Psoas muscle (tissue), 8 donors: ENCODE measurements around the gene LRRK1. TPM values are rescaled to one million over a fixed set of nuclear protein-coding genes. Genes with fewer than 3 reads are reported as not detected.

Experiments used
- ATAC-seq, 4 donors: fragments of 200-7000 bp; cut with Tn5 transposase; one replicate each; pipeline ENCODE4 v1.9.1; 2020; ENCODE audit warnings: moderate library complexity in 3 of 4, mild to moderate bottlenecking in 2 of 4
- DNase-seq, 2 donors: peaks; one replicate each; pipeline ENCODE4 v3.0.0-alpha.2; 2020
- H3K27ac ChIP-seq: fragments of 200-600 bp; one replicate; pipeline ENCODE4 v1.8.0; 2022
- H3K27me3 ChIP-seq, 3 donors: fragments of 200-600 bp in 1 of 3; one replicate each; pipeline versions ENCODE4 v1.6.1 to v1.8.0; 2013 to 2022; ENCODE audit warnings: low read length in 2 of 3, mild to moderate bottlenecking in 2 of 3, moderate library complexity in 1 of 3; ENCODE audit not compliant: insufficient read depth in 3 of 3
- H3K36me3 ChIP-seq, 2 donors: fragments of 200-600 bp in 1 of 2; one replicate each; pipeline versions ENCODE4 v1.6.1 to v1.8.0; 2013 to 2022; ENCODE audit warnings: low read depth in 1 of 2, mild to moderate bottlenecking in 1 of 2, moderate library complexity in 1 of 2; ENCODE audit not compliant: insufficient read depth in 1 of 2
- H3K4me1 ChIP-seq: fragments of 200-600 bp; one replicate; pipeline ENCODE4 v1.8.0; 2022
- H3K4me3 ChIP-seq: fragments of 200-600 bp; one replicate; pipeline ENCODE4 v1.8.0; 2022; ENCODE audit warnings: mild to moderate bottlenecking
- H3K9me3 ChIP-seq: fragments of 200-600 bp; one replicate; pipeline ENCODE4 v1.8.0; 2022
- WGBS, 3 donors: extraction: QIAGEN DNeasy Blood & Tissue Kit; methylation state at CpG; one replicate each; pipeline versions ENCODE4 v1.1.6 to v1.1.7; 2013; 5-methylcytosine and 5-hydroxymethylcytosine counted together
- intact Hi-C, 2 donors: fragments of 100-400 bp; cut with DNase I; formaldehyde crosslinking; loops; one replicate each; pipeline versions ENCODE4 v1.11.0 to v1.14.2; 2022
- polyA plus RNA-seq, 3 donors: library from polyadenylated mRNA; stranded (reverse); fragments of 200-250 nt; gene quantifications; one replicate each; pipeline ENCODE4 v1.2.3, GENCODE V29; 2013
- total RNA-seq, 4 donors: library from RNA; stranded (reverse); fragmentation: NEBNext Ultra II Directional in 2 of 4; extraction: Animal tissue kit (Norgen Biotek cat#: 25700) in 2 of 4; gene quantifications; one replicate each; pipeline versions ENCODE4 v1.2.1 to v1.2.4, GENCODE V29; 2021 to 2023
- TF ChIP-seq, protein P1 (sequence below): fragments of 200-600 bp; IDR thresholded peaks from one replicate; pipeline ENCODE4 v1.8.0; 2022; ENCODE audit warnings: antibody characterized with exemption
- donor health status: healthy with polysubstance abuse.
- donor health status: DM: no; HTN: no; CAD: no; lungs with moderate emphysema.
- donor health status: Bipolar disorder and iron deficiency.
- donor health status: healthy.
- donor health status: DM: yes; HTN: yes; CAD: no.
- donor health status: DM: no; HTN: no; CAD: no.
- donor health status: DM: no; HTN: no; CAD: no.
- donor health status: DM: yes; HTN: yes; CAD: no.

Gene LRRK1
- total and polyA plus RNA-seq, 7 donors: 0.91 to 7.6 (median 2.6) TPM

DNA sequence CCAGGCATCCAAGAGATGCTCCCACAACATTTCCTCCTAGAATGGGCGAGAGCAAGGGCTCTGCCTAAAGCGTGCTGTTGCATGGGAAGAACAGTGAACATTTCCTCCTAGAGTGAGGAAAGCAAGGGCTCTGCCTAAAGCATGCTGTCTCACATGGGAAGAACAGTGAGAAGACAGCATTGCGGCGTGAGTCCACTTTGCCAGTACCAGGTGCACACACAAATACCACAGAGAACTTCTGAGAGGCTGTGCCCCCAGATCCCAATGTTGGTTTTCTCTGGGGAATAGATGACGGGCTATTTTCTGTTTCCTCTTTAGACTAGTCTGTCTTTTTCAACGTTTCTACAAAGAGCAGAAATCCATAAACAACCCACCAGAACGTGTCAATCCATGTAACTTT lies 142.9 kb downstream of the LRRK1 start:
- TF ChIP-seq, protein P1, sequence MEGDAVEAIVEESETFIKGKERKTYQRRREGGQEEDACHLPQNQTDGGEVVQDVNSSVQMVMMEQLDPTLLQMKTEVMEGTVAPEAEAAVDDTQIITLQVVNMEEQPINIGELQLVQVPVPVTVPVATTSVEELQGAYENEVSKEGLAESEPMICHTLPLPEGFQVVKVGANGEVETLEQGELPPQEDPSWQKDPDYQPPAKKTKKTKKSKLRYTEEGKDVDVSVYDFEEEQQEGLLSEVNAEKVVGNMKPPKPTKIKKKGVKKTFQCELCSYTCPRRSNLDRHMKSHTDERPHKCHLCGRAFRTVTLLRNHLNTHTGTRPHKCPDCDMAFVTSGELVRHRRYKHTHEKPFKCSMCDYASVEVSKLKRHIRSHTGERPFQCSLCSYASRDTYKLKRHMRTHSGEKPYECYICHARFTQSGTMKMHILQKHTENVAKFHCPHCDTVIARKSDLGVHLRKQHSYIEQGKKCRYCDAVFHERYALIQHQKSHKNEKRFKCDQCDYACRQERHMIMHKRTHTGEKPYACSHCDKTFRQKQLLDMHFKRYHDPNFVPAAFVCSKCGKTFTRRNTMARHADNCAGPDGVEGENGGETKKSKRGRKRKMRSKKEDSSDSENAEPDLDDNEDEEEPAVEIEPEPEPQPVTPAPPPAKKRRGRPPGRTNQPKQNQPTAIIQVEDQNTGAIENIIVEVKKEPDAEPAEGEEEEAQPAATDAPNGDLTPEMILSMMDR: no peak
- intact Hi-C loops: no loop called here
- Histone ChIP-seq H3K27ac (no peak overlapping the region), H3K36me3 (peaks cover 0 to 27% of the 10 kb centered on the region in 2 donors), H3K27me3 (no peaks in the 10 kb centered on the region), H3K4me3 (no peak overlapping the region), H3K9me3 (no peaks in the 10 kb centered on the region), H3K4me1 (no peaks in the 10 kb centered on the region)
- ATAC-seq (no peak), DNase-seq (no peak)
- 73 to 80% (median 76%) methylated on average over 7 of the region's 7 CpGs for WGBS, 3 donors

DNA sequence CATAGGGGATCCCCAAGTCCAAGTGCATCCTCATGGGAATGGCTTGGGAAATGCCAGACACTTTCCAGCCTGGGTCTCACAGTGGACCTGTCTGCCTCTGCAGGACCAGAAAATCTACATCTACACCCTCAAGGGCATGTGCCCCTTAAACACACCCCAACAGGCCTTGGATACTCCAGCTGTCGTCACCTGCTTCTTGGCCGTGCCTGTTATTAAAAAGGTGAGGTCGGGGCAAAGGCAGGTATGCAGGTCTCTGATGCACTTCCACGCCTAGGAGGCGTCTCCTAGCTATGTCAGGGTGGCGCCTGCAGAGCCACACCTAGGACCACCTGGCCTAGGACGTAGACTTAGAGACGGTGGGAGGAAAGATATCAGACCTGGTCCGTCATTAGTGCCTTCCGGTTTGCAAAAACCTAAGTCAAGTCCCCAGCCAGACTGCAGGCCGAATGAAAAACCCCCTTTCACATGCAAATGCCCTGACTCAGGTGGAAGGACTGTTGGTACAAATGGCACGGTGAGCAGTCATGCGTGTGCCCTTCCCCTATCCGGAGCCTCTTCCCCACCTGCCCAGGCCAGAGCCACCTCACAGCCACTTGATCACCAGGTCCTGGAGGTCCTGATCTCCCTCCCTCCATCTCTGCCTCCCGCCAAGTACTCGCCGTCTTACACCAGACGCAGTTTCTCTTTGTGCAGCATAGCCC lies 143.5 kb downstream of the LRRK1 start:
- ATAC-seq (no peak), DNase-seq (no peak)
- no peak overlapping the region for H3K4me3 ChIP-seq
- intact Hi-C loops: no loop called here
- H3K27me3 ChIP-seq: no peaks in the 10 kb centered on the region
- H3K36me3 ChIP-seq: peaks cover 0 to 26% of the 10 kb centered on the region in 2 donors
- 92 to 95% (median 94%) methylated on average over 18 of the region's 18 CpGs for WGBS, 3 donors
- TF ChIP-seq, protein P1: no peak
- H3K9me3 ChIP-seq: no peaks in the 10 kb centered on the region
- no peak overlapping the region for H3K27ac ChIP-seq
- H3K4me1 ChIP-seq: no peaks in the 10 kb centered on the region

DNA sequence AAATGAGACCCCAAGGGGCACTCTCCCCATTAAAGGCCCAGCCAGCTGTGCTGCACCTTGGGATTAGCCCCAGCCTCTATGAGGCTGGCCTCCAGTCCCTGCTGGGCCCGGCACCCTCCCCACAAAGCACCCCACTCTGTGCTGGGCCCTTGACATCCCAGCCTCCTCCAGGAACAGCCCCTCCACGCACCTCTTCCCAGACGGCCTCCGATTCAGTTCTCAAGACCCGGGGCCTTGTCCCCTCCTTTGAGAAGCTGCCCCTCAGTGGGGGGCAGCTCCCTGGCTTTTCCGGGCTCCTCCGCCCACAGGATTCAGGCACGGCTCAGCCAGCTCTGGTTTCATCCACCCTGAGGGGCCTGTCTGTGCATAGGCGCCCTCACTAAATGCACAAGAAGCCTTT lies 144.1 kb downstream of the LRRK1 start:
- intact Hi-C loops: no loop called here
- Histone ChIP-seq H3K4me1 (no peaks in the 10 kb centered on the region), H3K27me3 (no peaks in the 10 kb centered on the region), H3K36me3 (peaks cover 0 to 20% of the 10 kb centered on the region in 2 donors), H3K27ac (no peak overlapping the region), H3K4me3 (no peak overlapping the region), H3K9me3 (no peaks in the 10 kb centered on the region)
- DNase-seq: no peak
- no peak for ATAC-seq
- TF ChIP-seq, protein P1: no peak
- WGBS, 3 donors: 83 to 96% (median 89%) methylated on average over 9 of the region's 9 CpGs

DNA sequence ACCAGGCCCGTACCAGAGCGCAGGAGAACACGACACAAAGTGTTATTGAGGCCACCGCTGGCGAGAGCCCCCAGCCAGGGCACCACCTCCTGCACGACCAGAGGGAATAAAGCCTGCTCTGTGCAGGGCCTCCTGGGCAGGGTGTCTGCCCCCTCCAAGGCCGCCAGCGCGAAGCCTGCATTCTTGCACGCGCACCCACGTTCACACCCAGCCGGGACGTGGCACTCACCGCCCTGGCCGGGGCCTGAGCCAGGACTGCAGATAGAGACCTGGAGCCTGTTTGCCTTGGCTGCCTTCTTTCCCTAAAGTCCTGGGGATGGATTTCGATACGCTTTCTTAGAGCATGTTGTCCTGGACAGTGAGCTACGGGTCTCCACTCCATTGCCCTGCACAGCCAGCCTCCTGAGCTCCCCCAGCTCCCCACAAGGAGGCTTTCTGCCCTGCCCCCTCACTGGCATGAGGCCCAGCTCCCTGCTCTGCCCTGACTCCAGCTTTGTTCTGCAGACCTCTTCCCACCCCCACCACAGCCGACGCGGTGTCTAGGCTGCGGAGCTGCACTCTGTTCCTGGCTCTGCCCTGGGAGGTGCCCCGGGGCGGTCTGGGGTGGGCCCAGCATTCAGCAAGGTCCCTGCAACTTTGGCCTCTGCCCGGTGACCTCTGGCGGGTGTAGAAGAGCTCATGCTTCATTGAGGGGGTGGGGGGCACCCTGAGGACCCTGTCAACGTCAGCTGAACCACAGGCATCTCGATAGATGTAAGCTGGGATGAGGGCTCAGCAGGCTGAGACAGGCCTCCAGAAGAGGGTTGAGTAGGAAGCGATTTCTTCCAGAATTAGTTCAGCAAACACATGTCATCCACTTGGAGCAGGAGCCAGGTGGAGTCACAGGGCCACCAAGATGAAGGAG lies 145.0 kb downstream of the LRRK1 start:
- TF ChIP-seq, protein P1: no peak
- no peak for DNase-seq

More for the DNA sequence above, 145.0 kb downstream of the LRRK1 start:
- intact Hi-C loops: no loop called here
- Histone ChIP-seq H3K9me3 (no peaks in the 10 kb centered on the region), H3K4me1 (no peaks in the 10 kb centered on the region), H3K4me3 (no peak overlapping the region), H3K27ac (no peak overlapping the region), H3K27me3 (no peaks in the 10 kb centered on the region), H3K36me3 (peaks cover 0 to 18% of the 10 kb centered on the region in 2 donors)
- 58 to 66% (median 61%) methylated on average over 30 of the region's 30 CpGs for whole genome bisulfite sequencing, 3 donors
- ATAC-seq: peak in 2 of 4 donors; percentile 20 to 63
